ENCODE results near the gene FHOD3. TPM values are rescaled to one million over a fixed set of nuclear protein-coding genes. Genes with fewer than 3 reads are reported as not detected.

Gene FHOD3
- total RNA-seq, 1 experiment from 2014 or later: 0.34 TPM

- H3K27ac ChIP-seq (ENCODE audit: low read depth, low read length, poor library complexity, severe bottlenecking): no peak overlapping the region
- ChIA-PET POLR2A (ENCODE audit: low non-redundant PET) (no interaction called here), CTCF (no interaction called here)
- no peaks in the 10 kb centered on the region for H3K9me3 ChIP-seq (ENCODE audit: low read depth, low read length, poor library complexity, severe bottlenecking)
- H3K27me3 ChIP-seq (replicated peaks; ENCODE audit: insufficient read depth, low read depth, low read length, poor library complexity): no peaks in the 10 kb centered on the region
- no peaks in the 10 kb centered on the region for H3K36me3 ChIP-seq (ENCODE audit: insufficient read depth, low read length, poor library complexity, severe bottlenecking)
- intact Hi-C loops (cut with micrococcal nuclease; ENCODE audit: unreplicated experiment): no loop called here
- BruUV-seq (replicated peaks): no TSS peak
- no peaks in the 10 kb centered on the region for H3K4me1 ChIP-seq (ENCODE audit: insufficient read depth, low read length, poor library complexity, severe bottlenecking)
- H3K4me3 ChIP-seq (ENCODE audit: low read depth, low read length, poor library complexity, severe bottlenecking): no peak overlapping the region
- DNase-seq (ENCODE audit: low spot score): peak; percentile 13
- TF ChIP-seq CTCF (conservative IDR thresholded peaks at IDR 0.05; ENCODE audit: low read depth, low read length) (no peak), EZH2 (IDR thresholded peaks at IDR 0.05; ENCODE audit: borderline replicate concordance, low read depth, low read length, poor library complexity, severe bottlenecking) (no peak)
Measured at GRCh38 chr18:36633961-36634412, 336.5 kb downstream of the FHOD3 start.

GRCh38 chr18:36634573-36635216 is 337.2 kb downstream of the FHOD3 start:
- Histone ChIP-seq H3K9me3 (ENCODE audit: low read depth, low read length, poor library complexity, severe bottlenecking) (no peaks in the 10 kb centered on the region), H3K36me3 (ENCODE audit: insufficient read depth, low read length, poor library complexity, severe bottlenecking) (no peaks in the 10 kb centered on the region), H3K27me3 (replicated peaks; ENCODE audit: insufficient read depth, low read depth, low read length, poor library complexity) (no peaks in the 10 kb centered on the region), H3K4me3 (ENCODE audit: low read depth, low read length, poor library complexity, severe bottlenecking) (no peak overlapping the region), H3K4me1 (ENCODE audit: insufficient read depth, low read length, poor library complexity, severe bottlenecking) (no peaks in the 10 kb centered on the region), H3K27ac (ENCODE audit: low read depth, low read length, poor library complexity, severe bottlenecking) (no peak overlapping the region)
- BruUV-seq (replicated peaks): no TSS peak
- no peak for DNase-seq (ENCODE audit: low spot score)
- POLR2A ChIA-PET (ENCODE audit: low non-redundant PET): no interaction called here
- TF ChIP-seq EZH2 (IDR thresholded peaks at IDR 0.05; ENCODE audit: borderline replicate concordance, low read depth, low read length, poor library complexity, severe bottlenecking) (no peak), CTCF (conservative IDR thresholded peaks at IDR 0.05; ENCODE audit: low read depth, low read length) (no peak)
- intact Hi-C loops (cut with micrococcal nuclease; ENCODE audit: unreplicated experiment): no loop called here
- CTCF ChIA-PET: no interaction called here

- Histone ChIP-seq H3K9me3 (ENCODE audit: low read depth, low read length, poor library complexity, severe bottlenecking) (no peaks in the 10 kb centered on the region), H3K4me3 (ENCODE audit: low read depth, low read length, poor library complexity, severe bottlenecking) (no peak overlapping the region), H3K4me1 (ENCODE audit: insufficient read depth, low read length, poor library complexity, severe bottlenecking) (no peaks in the 10 kb centered on the region), H3K27me3 (replicated peaks; ENCODE audit: insufficient read depth, low read depth, low read length, poor library complexity) (no peaks in the 10 kb centered on the region), H3K36me3 (ENCODE audit: insufficient read depth, low read length, poor library complexity, severe bottlenecking) (no peaks in the 10 kb centered on the region), H3K27ac (ENCODE audit: low read depth, low read length, poor library complexity, severe bottlenecking) (no peak overlapping the region)
- ChIA-PET CTCF (no interaction called here), POLR2A (ENCODE audit: low non-redundant PET) (no interaction called here)
- DNase-seq (ENCODE audit: low spot score): no peak
- TF ChIP-seq CTCF (conservative IDR thresholded peaks at IDR 0.05; ENCODE audit: low read depth, low read length) (no peak), EZH2 (IDR thresholded peaks at IDR 0.05; ENCODE audit: borderline replicate concordance, low read depth, low read length, poor library complexity, severe bottlenecking) (no peak)
- intact Hi-C loops (cut with micrococcal nuclease; ENCODE audit: unreplicated experiment): no loop called here
- BruUV-seq (replicated peaks): no TSS peak
Measured at GRCh38 chr18:36635414-36636096, 338.0 kb downstream of the FHOD3 start.

Measured in A673 (cell line).